HG03469 (cell line): Measurements from ENCODE around the gene SPECC1L.

Experiments used
- ATAC-seq: cut with Tn5 transposase; IDR thresholded peaks from one replicate; pipeline ENCODE4 v1.9.1; 2021; ENCODE audit warnings: mild to moderate bottlenecking, moderate library complexity, moderate number of reproducible peaks; ENCODE audit not compliant: unreplicated experiment

Gene SPECC1L

GRCh38 chr22:24459911-24460310 is 189.3 kb downstream of the SPECC1L start:
- no peak for ATAC-seq

GRCh38 chr22:24460418-24461089 is 189.9 kb downstream of the SPECC1L start:
- no peak for ATAC-seq

GRCh38 chr22:24463071-24463760 is 192.6 kb downstream of the SPECC1L start:
- no peak for ATAC-seq

GRCh38 chr22:24465566-24465965 is 194.9 kb downstream of the SPECC1L start:
- no peak for ATAC-seq

GRCh38 chr22:24465975-24466374 is 195.3 kb downstream of the SPECC1L start:
- ATAC-seq = no peak

- ATAC-seq = no peak
Observed at GRCh38 chr22:24466716-24467328, 196.2 kb downstream of the SPECC1L start.

GRCh38 chr22:24467340-24467739 is 196.7 kb downstream of the SPECC1L start:
- no peak for ATAC-seq
